ENCODE data around the gene PDGFB.

DNA sequence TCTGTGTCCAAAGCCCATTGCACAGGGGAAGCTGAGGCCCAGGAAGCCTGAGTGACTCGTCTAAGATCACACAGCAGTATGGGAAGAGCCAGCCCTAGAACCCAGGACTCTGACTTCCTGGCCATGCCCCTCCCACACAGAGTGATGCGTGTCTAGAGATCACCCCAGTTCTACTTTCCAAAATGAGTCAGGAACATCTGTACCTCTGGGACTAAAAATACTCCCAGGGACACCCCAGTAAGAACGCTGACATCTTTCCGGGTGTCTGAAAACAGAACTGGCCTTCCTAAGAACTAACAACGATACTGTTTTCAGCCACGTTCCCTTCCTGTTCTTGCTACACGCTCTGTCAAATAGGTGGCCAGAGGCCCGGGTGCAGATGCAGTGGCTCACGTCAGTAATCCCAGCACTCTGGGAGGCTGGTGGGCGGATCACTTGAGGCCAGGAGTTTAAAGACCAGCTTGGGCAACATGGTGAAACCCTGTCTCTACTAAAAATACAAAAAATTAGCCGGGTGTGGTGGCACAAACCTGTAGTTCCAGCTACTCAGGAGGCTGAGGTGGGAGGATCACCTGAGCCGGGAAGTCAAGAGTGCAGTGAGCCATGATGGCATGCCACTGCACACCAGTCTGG lies 21.7 kb upstream of the PDGFB start:
- TF ChIP-seq, protein P1, sequence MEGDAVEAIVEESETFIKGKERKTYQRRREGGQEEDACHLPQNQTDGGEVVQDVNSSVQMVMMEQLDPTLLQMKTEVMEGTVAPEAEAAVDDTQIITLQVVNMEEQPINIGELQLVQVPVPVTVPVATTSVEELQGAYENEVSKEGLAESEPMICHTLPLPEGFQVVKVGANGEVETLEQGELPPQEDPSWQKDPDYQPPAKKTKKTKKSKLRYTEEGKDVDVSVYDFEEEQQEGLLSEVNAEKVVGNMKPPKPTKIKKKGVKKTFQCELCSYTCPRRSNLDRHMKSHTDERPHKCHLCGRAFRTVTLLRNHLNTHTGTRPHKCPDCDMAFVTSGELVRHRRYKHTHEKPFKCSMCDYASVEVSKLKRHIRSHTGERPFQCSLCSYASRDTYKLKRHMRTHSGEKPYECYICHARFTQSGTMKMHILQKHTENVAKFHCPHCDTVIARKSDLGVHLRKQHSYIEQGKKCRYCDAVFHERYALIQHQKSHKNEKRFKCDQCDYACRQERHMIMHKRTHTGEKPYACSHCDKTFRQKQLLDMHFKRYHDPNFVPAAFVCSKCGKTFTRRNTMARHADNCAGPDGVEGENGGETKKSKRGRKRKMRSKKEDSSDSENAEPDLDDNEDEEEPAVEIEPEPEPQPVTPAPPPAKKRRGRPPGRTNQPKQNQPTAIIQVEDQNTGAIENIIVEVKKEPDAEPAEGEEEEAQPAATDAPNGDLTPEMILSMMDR (IDR thresholded peaks at IDR 0.05): no peak
- no peak for TF ChIP-seq POLR2A (IDR thresholded peaks at IDR 0.05)

Data from body of pancreas (tissue), 4 donors.